H1 (cell line): ENCODE measurements around the gene REM2. TPM values are rescaled to one million over a fixed set of nuclear protein-coding genes. Genes with fewer than 3 reads are reported as not detected.

Experiments
- CHD7 ChIP-seq: fragments of 300-600 bp; sonication (generic); IDR thresholded peaks from 2 replicates; pipeline ENCODE4 v1.7.1; 2012; ENCODE audit warnings: low read length, moderate library complexity, mild to moderate bottlenecking, inconsistent platforms; ENCODE audit not compliant: insufficient replicate concordance
- HDAC2 ChIP-seq, 2 experiments: fragments of 300-600 bp in 1 of 2; sonication (generic) in 1 of 2; IDR thresholded peaks; 2 replicates each; pipeline ENCODE4 v1.6.1; 2011 to 2012; ENCODE audit warnings: low read depth in 2 of 2, low read length in 2 of 2, mild to moderate bottlenecking in 2 of 2, moderate library complexity in 2 of 2, borderline replicate concordance in 1 of 2, inconsistent platforms in 1 of 2
- KDM5A ChIP-seq: fragments of 200-600 bp; IDR thresholded peaks from 2 replicates; pipeline ENCODE4 v1.7.1; 2012; ENCODE audit warnings: mild to moderate bottlenecking, low read length, inconsistent platforms, mixed read lengths
- NANOG ChIP-seq: IDR thresholded peaks from 2 replicates; pipeline ENCODE4 v1.6.1; 2011; ENCODE audit warnings: low read length, low read depth, mild to moderate bottlenecking, inconsistent platforms; ENCODE audit not compliant: insufficient read depth, poor library complexity, severe bottlenecking
- SAP30 ChIP-seq: fragments of 300-600 bp; sonication (generic); IDR thresholded peaks from 2 replicates; pipeline ENCODE4 v1.7.1; 2012; ENCODE audit warnings: low read length, moderate library complexity, mild to moderate bottlenecking, inconsistent platforms; ENCODE audit not compliant: insufficient read depth, insufficient replicate concordance
- SIRT6 ChIP-seq: IDR thresholded peaks from one replicate; pipeline ENCODE4 v1.7.1; 2012; ENCODE audit warnings: low read length, inconsistent platforms
- SRF ChIP-seq: IDR thresholded peaks from 2 replicates; pipeline ENCODE4 v1.6.1; 2011; ENCODE audit warnings: mild to moderate bottlenecking, low read depth, low read length, moderate library complexity
- TAF1 ChIP-seq: IDR thresholded peaks from 2 replicates; pipeline ENCODE4 v1.6.1; 2011; ENCODE audit warnings: mild to moderate bottlenecking, low read depth, low read length
- polyA plus RNA-seq, 7 experiments: library from polyadenylated mRNA; depleted of rRNA in 3 of 7; stranded (reverse) in 5 of 7; unstranded in 2 of 7; fragments of >200 nt in 5 of 7; fragments of 200-250 nt in 2 of 7; gene quantifications; 1 replicate in 5 of 7; 2 replicates in 1 of 7; 4 replicates in 1 of 7; pipeline versions ENCODE4 v1.2.1 to v1.2.3, GENCODE V29; 2011 to 2013; ENCODE audit warnings: missing spikeins in 2 of 7, mixed read lengths in 2 of 7
- total RNA-seq: library from RNA; stranded (reverse); fragmentation: NEBNext Ultra II Directional; extraction: Animal tissue kit (Norgen Biotek cat#: 25700); gene quantifications from 2 replicates; pipeline ENCODE4 v1.2.1, GENCODE V29; 2021
- TF ChIP-seq, protein P1 (sequence below): IDR thresholded peaks from 2 replicates; pipeline ENCODE4 v1.6.1; 2012; ENCODE audit warnings: inconsistent platforms

REM2 gene
- total and polyA plus RNA-seq, 2 of the 8 experiments (the other 6 are each of a cell fraction or from before 2014, with no cell fraction given): 1.00 to 1.1 TPM

DNA sequence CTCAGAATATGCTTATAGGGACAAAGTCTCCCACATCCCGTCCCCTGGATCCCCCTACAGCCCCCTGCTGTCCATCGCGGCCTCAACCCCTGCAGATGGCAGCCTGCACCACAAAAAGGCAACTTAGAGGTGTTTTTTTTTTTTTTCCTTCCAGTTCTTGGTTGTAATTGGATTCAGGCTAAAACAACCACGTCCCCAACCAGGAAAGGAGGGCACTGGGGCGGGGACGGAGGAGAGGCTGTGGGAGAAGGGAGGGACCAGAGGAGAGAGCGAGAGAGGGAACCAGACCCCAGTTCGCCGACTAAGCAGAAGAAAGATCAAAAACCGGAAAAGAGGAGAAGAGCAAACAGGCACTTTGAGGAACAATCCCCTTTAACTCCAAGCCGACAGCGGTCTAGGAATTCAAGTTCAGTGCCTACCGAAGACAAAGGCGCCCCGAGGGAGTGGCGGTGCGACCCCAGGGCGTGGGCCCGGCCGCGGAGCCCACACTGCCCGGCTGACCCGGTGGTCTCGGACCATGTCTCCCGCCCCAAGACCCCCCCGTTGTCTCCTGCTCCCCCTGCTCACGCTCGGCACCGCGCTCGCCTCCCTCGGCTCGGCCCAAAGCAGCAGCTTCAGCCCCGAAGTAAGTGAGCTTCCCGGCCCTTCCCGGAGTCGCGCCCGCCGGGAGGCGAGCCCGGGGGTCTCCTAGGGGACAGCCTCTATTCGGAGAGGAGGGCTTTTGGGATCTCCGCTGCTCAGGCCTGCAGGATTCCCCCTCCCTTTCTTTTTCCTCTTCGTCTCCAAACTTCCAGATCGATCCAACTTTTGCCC, 46.5 kb upstream of the REM2 start, which contains the start of gene MMP14 (continued):
- TF ChIP-seq CHD7: no peak
- no peak for TF ChIP-seq SIRT6
- no peak for TF ChIP-seq SAP30
- TF ChIP-seq, protein P1, sequence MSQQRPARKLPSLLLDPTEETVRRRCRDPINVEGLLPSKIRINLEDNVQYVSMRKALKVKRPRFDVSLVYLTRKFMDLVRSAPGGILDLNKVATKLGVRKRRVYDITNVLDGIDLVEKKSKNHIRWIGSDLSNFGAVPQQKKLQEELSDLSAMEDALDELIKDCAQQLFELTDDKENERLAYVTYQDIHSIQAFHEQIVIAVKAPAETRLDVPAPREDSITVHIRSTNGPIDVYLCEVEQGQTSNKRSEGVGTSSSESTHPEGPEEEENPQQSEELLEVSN: no peak
- no peak for TF ChIP-seq SRF
- TF ChIP-seq HDAC2 (IDR thresholded peaks at IDR 0.05; ENCODE audit: borderline replicate concordance in 1 of 2, low read depth in 2 of 2, low read length in 2 of 2): no peak
- no peak for TF ChIP-seq KDM5A
- TF ChIP-seq TAF1: 0 out of 2 replicates have a peak, but pooled peaks have one; percentile 16
- no peak for TF ChIP-seq NANOG
